HG03442 (cell line): Measurements from ENCODE around the gene TBC1D8.
A peak's percentile ranks its signal among the peaks of the same experiment; 100 is the strongest.
"Not testable (repeated sequence)": the region's sequence is repeated elsewhere in the genome, so short reads cannot be mapped to it uniquely, and the experiment has no call there.

Experiments used
- ATAC-seq: cut with Tn5 transposase; IDR thresholded peaks from one replicate; pipeline ENCODE4 v1.9.1; 2021; ENCODE audit warnings: mild to moderate bottlenecking, moderate library complexity; ENCODE audit not compliant: unreplicated experiment

Gene TBC1D8

GRCh38 chr2:101080211-101081068, 70.7 kb downstream of the TBC1D8 start:
- no peak for ATAC-seq

- no peak for ATAC-seq
These were observed 74.6 kb downstream of the TBC1D8 start for GRCh38 chr2:101076581-101076980.

DNA sequence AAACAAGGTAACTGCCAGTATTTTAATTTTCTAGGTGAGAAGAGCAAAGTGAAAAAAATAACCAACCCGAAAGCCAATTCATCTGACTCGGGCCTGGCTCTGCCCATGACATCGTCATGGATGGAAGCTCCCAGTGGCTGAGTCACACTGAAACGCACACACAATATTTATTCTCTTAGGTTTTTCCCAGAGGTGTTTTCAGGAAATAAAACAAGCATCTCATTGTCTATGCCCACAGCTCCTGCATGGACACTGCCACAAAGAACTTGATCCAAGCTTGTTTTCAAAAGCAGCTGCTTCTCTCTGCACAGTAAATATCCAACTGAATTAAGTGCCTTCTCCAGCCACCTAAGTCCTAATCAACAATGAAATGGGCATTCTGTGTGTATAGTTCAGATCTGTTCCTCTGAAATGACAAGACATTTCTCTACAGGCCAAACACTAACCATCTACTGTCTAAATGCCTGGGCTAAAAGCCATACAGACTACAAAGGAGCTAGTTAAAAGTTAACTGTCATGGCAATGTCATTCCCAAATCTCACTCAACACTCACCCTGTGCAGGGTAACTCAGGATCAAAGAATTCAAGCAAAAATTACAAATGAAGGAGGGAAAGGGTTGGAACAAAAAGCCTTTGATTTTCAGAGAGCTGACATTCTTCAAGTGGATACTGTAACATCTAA, 86.2 kb downstream of the TBC1D8 start:
- peak; percentile 71 for ATAC-seq

GRCh38 chr2:101064505-101064867, 86.7 kb downstream of the TBC1D8 start:
- no peak for ATAC-seq

DNA sequence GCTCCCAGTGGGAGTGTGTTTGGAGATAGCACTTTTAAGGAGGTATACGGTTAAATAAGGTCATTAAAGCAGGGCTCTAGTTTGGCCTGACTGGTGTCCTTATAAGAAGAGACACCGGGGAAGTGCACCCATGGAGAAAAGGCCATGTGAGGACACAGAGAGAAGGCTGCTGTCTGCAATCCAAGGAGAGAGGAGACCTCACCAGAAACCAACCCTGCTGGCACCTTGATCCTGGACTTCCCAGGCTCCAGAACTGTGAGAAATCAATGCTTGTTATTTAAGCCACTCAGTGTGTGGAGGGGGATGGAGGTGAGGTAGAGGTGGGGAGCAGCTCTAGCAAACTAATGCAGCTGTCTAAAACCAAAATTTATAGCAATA, 87.1 kb downstream of the TBC1D8 start:
- no peak for ATAC-seq

GRCh38 chr2:101063352-101064124, 87.6 kb downstream of the TBC1D8 start:
- ATAC-seq: no peak

DNA sequence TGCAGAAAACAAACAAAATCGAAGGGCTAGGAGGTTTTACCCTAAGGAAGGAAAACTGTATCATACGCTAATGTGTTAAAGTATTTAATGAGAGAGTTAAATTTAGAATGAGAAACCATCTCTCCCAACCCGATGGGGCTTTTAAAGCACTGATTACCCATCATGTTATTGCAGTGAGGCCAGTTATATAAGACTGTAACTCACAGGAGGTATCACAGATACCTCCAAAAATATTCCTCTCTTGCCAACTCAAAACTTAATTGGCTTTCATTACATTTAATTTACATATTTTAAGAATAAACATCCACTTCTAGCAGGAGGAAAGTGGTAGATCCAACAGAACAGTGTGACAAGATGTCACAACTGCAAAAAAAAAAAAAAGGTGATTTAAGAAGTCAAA, 92.8 kb downstream of the TBC1D8 start:
- ATAC-seq: no peak

DNA sequence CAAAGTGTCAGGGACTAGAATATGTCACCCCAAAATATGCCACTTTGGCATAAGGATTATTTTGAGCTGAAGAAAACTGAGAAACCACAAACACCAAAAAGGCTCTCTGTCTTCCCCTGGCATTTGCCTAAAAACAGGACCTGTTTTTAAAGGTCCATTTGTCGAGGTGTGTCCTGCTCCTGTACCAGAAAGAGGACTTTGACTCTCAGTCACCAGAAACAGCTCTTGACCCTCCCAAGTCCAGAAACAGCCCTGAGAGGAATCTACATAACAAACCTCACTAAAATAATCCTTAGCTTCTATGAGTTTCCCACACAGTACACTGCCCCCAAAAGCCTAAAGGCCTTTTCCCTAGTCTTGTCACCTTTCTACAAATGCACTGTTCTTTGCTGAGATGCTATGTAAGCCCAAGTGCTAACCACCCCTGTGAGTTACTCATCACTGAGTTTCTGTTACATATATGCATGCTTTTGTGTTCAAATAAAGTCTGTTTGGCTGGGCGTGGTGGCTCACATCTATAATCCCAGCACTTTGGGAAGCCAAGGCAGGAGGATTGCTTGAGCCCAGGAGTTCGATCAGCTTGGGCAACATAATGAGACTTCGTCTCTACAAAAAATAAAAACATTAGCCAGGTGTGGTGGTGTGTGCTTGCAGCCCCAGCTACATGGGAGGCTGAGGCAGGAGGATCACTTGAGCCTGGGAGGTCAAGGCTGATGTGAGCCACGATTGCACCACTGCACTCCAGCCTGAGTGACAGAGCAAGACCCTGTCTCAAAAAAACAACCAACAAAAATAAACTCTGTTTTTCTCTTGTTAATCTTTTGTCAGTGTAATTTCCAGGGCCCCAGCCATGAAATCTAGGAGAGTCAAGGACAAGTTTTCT, 93.9 kb downstream of the TBC1D8 start:
- no peak for ATAC-seq

DNA sequence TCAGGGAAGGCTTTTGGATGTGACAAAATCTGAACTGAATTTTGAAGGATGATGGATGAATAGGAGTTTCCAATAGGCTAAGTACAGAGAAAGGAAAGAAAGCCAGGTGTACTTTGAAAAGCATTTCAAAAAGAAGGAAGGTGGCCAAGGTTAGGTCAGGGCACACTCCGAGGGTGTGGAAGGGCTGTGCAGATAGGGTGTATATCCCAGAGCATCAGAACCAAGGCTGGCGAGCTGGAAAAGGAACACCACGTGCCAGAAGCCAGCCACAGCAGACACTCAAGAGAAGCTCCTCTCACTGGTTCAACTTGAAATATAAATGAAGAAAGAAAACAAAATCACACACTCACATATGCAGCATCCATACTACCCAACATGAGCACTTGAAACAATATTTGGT, 98.1 kb downstream of the TBC1D8 start:
- ATAC-seq: no peak

- ATAC-seq: no peak
These were observed 99.0 kb downstream of the TBC1D8 start for GRCh38 chr2:101052147-101052546.

- not testable (repeated sequence) for ATAC-seq
These were observed 100.3 kb downstream of the TBC1D8 start for GRCh38 chr2:101050886-101051285.

DNA sequence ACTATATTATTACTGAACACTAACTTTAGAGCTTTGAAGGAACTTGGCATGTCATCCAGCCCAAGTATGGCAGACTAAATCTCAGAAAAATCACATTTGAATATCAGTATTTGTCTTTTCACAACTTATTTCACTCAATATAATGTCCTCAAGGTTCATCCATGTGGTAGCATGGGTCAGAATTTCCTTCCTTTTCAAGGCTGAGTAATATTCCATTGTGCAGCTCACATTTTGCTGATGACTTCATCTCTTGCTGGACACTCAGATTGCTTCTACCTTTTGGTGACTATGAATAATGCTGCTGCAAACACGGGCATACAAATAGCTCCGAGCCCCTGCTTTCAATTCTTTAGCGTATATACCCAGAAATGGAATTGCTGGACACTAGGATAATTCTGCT, 102.4 kb downstream of the TBC1D8 start:
- ATAC-seq: no peak

DNA sequence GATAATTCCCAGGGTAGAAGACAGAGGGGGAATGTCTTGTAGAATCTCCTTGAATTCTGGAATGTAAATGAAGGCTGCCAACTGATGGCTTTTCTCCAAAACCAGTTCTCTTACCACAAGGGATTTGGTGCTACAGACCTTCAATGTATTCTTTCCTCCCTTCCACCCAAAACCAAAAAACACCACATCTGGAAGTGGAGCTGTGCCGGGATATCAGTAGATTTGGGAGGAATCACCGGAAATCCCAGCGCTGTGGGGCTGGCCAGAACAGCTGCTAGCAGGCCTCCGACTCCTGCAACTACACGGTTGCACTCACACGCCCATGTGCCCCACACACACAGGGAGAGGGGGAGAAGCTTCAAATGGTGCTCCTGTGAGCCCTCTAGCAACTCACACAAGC, 103.4 kb downstream of the TBC1D8 start:
- ATAC-seq: no peak

GRCh38 chr2:101047075-101047766, 104.0 kb downstream of the TBC1D8 start:
- ATAC-seq: no peak

- ATAC-seq: no peak
These were observed 105.9 kb downstream of the TBC1D8 start for GRCh38 chr2:101045330-101045729.

GRCh38 chr2:101041413-101041812, 109.8 kb downstream of the TBC1D8 start:
- no peak for ATAC-seq

- ATAC-seq: no peak
These were observed 110.4 kb downstream of the TBC1D8 start for GRCh38 chr2:101040761-101041160.

DNA sequence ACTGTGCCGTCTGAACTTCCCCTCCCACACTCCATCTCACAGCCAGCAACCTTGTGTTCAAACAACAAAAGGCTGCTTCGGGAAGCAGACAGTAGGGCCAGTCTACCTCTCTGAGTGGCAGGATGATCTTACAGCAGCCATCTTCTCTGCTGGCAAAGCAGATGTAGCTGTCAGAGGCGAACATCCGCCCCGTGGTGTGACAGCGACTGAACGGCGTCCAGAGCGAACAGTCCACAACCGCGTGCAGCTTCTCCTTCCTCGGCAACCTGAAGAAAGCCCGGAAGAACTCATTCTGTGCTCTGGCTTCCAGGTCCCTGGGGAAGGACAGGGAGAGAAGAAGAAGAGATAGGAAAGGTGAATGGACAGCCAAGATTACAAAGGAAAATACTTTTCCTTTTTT, 111.1 kb downstream of the TBC1D8 start:
- ATAC-seq: no peak

DNA sequence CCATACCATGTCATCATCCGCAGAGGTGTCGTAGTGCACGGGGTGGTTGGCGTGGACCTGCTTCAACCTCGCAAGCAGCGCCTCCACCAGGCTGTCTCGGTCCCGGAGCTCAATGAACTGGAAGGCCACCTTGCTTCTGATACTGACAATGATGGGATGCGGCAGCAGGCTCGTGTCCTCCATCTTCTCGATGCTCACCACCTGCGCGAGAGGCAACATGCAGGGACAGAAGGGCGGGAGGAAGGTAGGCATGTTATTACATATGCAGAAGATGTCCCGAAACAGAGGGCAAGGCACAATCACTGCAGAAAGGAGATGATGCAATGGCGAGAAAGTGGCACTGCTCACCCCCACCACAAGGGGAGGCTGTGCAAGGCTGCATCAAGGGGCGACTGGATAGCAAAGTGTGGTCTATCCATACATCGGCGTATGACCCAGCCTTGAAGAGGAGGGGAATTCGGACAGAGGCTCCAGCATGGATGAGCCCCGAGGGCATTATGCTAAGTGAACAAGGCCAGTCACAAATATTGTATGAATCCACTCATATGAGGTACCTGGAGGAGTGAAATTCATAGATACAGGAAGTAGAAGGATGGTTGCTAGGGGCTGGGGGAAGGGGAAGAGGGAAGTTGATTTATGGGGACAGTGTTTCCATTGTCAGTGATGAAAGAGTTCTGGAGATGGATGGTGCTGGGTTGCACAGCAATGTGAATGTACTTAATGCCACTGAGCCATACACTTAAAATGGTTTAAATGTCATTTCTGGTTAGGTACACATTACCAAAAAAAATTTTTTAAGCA, 112.5 kb downstream of the TBC1D8 start:
- no peak for ATAC-seq
